ENCODE data around the gene PFKFB2. TPM values are rescaled to one million over a fixed set of nuclear protein-coding genes. Genes with fewer than 3 reads are reported as not detected.

The PFKFB2 gene
- total and polyA plus RNA-seq, 2 donors (not counting 3 experiments of a cell fraction or from before 2014, with no cell fraction given): 0.70 to 2.0 TPM

DNA sequence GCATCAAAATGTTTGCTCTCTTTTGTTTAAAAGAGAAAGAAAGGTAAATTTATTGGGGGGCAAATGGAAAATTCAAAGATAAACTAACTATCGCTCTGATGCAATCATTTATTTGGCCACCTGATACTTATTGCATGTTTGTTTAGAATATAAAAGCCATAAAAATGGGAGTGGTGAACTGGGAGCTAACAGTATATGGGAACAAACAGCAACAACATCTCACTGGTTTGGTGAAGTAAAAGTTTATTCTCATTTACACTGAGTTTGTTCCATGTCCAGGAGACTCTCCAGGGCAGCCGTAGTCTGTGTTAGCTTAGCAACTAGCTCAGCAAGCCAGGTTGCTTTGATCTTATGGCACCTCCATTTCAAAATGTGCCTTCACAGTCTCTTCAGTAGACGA is 71.3 kb downstream of the PFKFB2 start:
- intact Hi-C loops (cut with micrococcal nuclease): no loop called here

More for the DNA sequence above, 71.3 kb downstream of the PFKFB2 start:
- Histone ChIP-seq H3K79me2 (ENCODE audit: control insufficient read depth, insufficient read depth, low read length) (no peaks in the 10 kb centered on the region), H3K27me3 (ENCODE audit: control insufficient read depth in 2 of 2, insufficient read depth in 2 of 2, low read length in 2 of 2) (peaks cover 0 to 2% of the 10 kb centered on the region in 2 experiments), H4K20me1 (replicated peaks; ENCODE audit: control insufficient read depth, extremely low read depth, insufficient read depth, low read length) (no peaks in the 10 kb centered on the region), H3K4me1 (ENCODE audit: control insufficient read depth, extremely low read depth, insufficient read depth, low read length) (no peaks in the 10 kb centered on the region), H2AFZ (ENCODE audit: low read depth, low read length) (no peak overlapping the region), H3K9ac (replicated peaks; ENCODE audit: extremely low read depth, insufficient read depth, low read length) (no peak overlapping the region), H3K27ac (ENCODE audit: insufficient read depth, low read depth, low read length) (no peak overlapping the region), H3K4me3 (replicated peaks in 1 of 3; ENCODE audit: insufficient read depth in 1 of 3, low read depth in 1 of 3, low read length in 3 of 3) (no peak overlapping the region), H3K36me3 (ENCODE audit: control insufficient read depth in 2 of 2, extremely low read depth in 1 of 2, insufficient read depth in 2 of 2, low read length in 2 of 2) (no peaks in the 10 kb centered on the region), H3K4me2 (ENCODE audit: insufficient read depth, low read length) (no peak overlapping the region), H3K9me1 (replicated peaks; ENCODE audit: control insufficient read depth, extremely low read depth, insufficient read depth, low read length) (no peaks in the 10 kb centered on the region), H3K9me3 (replicated peaks; ENCODE audit: control insufficient read depth, insufficient read depth, low read length) (no peaks in the 10 kb centered on the region)
- no peak for DNase-seq (ENCODE audit: low read depth, low spot score)
- no TSS peak for BruUV-seq (replicated peaks)
- ChIA-PET POLR2A (no interaction called here), CTCF (no interaction called here)
- TF ChIP-seq JUN (IDR thresholded peaks at IDR 0.05; ENCODE audit: borderline replicate concordance, insufficient read depth, insufficient read length, low read depth) (no peak), POLR2A (IDR thresholded peaks at IDR 0.05; ENCODE audit: low read depth, low read length) (no peak), MYC (IDR thresholded peaks at IDR 0.05; ENCODE audit: low read depth, low read length) (no peak), FOS (IDR thresholded peaks at IDR 0.05; ENCODE audit: borderline replicate concordance, insufficient read depth, low read length) (no peak), POLR2AphosphoS5 (IDR thresholded peaks at IDR 0.05; ENCODE audit: insufficient read depth, low read depth, low read length) (no peak), GATA2 (IDR thresholded peaks at IDR 0.05; ENCODE audit: insufficient read depth, insufficient read length, low read depth, low read length) (no peak), EZH2 (IDR thresholded peaks at IDR 0.05; ENCODE audit: borderline replicate concordance, low read depth, low read length, severe bottlenecking) (no peak)
- TF ChIP-seq, protein P1, sequence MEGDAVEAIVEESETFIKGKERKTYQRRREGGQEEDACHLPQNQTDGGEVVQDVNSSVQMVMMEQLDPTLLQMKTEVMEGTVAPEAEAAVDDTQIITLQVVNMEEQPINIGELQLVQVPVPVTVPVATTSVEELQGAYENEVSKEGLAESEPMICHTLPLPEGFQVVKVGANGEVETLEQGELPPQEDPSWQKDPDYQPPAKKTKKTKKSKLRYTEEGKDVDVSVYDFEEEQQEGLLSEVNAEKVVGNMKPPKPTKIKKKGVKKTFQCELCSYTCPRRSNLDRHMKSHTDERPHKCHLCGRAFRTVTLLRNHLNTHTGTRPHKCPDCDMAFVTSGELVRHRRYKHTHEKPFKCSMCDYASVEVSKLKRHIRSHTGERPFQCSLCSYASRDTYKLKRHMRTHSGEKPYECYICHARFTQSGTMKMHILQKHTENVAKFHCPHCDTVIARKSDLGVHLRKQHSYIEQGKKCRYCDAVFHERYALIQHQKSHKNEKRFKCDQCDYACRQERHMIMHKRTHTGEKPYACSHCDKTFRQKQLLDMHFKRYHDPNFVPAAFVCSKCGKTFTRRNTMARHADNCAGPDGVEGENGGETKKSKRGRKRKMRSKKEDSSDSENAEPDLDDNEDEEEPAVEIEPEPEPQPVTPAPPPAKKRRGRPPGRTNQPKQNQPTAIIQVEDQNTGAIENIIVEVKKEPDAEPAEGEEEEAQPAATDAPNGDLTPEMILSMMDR (IDR thresholded peaks at IDR 0.05; ENCODE audit: extremely low read depth in 1 of 2, insufficient read depth in 1 of 2, low read depth in 1 of 2, low read length in 2 of 2): no peak
- TF ChIP-seq, protein P2, sequence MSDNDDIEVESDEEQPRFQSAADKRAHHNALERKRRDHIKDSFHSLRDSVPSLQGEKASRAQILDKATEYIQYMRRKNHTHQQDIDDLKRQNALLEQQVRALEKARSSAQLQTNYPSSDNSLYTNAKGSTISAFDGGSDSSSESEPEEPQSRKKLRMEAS (IDR thresholded peaks at IDR 0.05; ENCODE audit: insufficient read depth, insufficient read length): no peak
- FAIRE-seq: no peak
- dilution Hi-C loops (cut with MboI; ENCODE audit: extremely low pct_ligation_motif_present, low sequenced_read_pairs): no loop called here
